SJSA1 (cell line): ENCODE measurements around the gene RNF133. TPM values are rescaled to one million over a fixed set of nuclear protein-coding genes. Genes with fewer than 3 reads are reported as not detected.
"Not testable (repeated sequence)": the region's sequence is repeated elsewhere in the genome, so short reads cannot be mapped to it uniquely, and the experiment has no call there.

Experiments
- DNase-seq, 2 experiments: peaks; one replicate each; pipeline ENCODE4 v3.0.0-alpha.2; 2015 to 2020; ENCODE audit warnings: low spot score in 2 of 2, low read depth in 1 of 2
- H3K27ac ChIP-seq: fragments of 250-450 bp; sonication (Bioruptor Pico); 2 replicates; pipeline ENCODE4 v1.5.1; 2020; ENCODE audit warnings: mild to moderate bottlenecking, moderate library complexity
- H3K27me3 ChIP-seq: fragments of 250-450 bp; sonication (Bioruptor Pico); replicated peaks from 2 replicates; pipeline ENCODE4 v1.5.1; 2020; ENCODE audit warnings: mild to moderate bottlenecking, moderate library complexity
- H3K36me3 ChIP-seq: fragments of 250-450 bp; sonication (Bioruptor Pico); 2 replicates; pipeline ENCODE4 v1.5.1; 2020; ENCODE audit warnings: mild to moderate bottlenecking
- H3K4me1 ChIP-seq: fragments of 250-450 bp; sonication (Bioruptor Pico); replicated peaks from 2 replicates; pipeline ENCODE4 v1.6.1; 2021; ENCODE audit warnings: mild to moderate bottlenecking
- H3K4me3 ChIP-seq: fragments of 250-450 bp; sonication (Bioruptor Pico); 2 replicates; pipeline ENCODE4 v1.5.1; 2020; ENCODE audit warnings: mild to moderate bottlenecking
- H3K9me3 ChIP-seq: fragments of 250-450 bp; sonication (Bioruptor Pico); replicated peaks from 2 replicates; pipeline ENCODE4 v1.5.1; 2020; ENCODE audit warnings: mild to moderate bottlenecking
- total RNA-seq: library from RNA; depleted of rRNA; stranded (reverse); fragments of >200 nt; shearing (Covaris generic); gene quantifications from 2 replicates; pipeline ENCODE4 v1.2.3, GENCODE V29; 2014

The RNF133 gene
- total RNA-seq, 1 experiment from 2014 or later = 0.63 TPM

DNA sequence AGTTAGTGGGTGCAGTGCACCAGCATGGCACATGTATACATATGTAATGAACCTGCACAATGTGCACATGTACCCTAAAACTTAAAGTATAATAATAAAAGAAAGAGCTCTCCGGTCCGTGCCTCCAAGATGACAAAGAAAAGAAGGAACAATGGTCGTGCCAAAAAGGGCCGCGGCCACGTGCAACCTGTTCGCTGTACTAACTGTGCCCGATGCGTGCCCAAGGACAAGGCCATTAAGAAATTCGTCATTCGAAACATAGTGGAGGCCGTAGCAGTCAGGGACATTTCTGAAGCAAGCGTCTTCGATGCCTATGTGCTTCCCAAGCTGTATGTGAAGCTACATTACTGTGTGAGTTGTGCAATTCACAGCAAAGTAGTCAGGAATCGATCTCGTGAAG, 17.7 kb downstream of the RNF133 start:
- H3K36me3 ChIP-seq, H3K27me3 ChIP-seq, H3K4me3 ChIP-seq, H3K27ac ChIP-seq, H3K9me3 ChIP-seq, DNase-seq, H3K4me1 ChIP-seq: not testable (repeated sequence)

DNA sequence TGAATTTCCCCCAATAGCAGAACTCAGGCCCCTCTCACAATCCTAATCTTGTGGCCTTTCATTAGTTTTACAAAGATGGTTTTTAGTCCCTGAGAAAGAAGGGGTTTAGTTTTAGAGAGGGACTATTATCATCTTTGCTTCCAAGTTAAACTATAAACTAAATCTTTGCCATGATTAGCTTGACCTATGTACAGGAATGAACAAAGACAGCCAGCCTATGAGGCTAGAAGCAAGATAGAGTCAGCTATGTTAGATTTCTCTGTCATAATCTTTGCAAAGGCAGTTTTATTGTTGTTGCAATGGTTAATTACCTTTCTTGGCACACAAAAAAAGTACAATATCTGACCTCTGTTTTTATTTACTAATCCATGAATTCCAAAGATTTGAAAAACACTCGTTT, 19.1 kb downstream of the RNF133 start:
- Histone ChIP-seq H3K27ac (no peak overlapping the region), H3K4me3 (no peak overlapping the region), H3K36me3 (no peaks in the 10 kb centered on the region)

DNA sequence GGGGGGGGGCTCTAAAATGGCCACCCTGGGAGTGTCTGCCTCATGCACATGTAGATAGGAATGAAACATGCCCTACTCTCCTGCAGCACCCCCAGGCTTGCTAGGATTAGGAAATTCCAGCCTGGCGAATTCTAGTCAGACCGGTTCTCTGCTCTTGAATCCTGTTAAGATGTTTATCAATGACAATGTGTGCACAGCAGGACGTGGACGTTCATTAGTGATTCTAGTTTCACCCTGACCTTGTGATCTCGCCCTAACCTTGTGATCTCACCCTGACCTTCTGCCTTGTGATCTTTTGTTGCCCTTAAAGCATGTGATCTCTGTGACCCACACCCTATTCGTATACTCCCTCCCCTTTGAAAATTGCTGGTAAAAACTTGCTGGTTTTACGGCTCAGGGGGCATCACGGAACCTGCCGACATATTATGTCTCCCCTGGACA, 19.6 kb downstream of the RNF133 start:
- H3K9me3 ChIP-seq, H3K4me1 ChIP-seq, H3K4me3 ChIP-seq, H3K27ac ChIP-seq, H3K36me3 ChIP-seq, DNase-seq, H3K27me3 ChIP-seq: not testable (repeated sequence)

More for the DNA sequence above, 19.1 kb downstream of the RNF133 start:
- H3K9me3 ChIP-seq = no peaks in the 10 kb centered on the region
- no peaks in the 10 kb centered on the region for H3K4me1 ChIP-seq
- H3K27me3 ChIP-seq = no peaks in the 10 kb centered on the region
- no peak for DNase-seq

DNA sequence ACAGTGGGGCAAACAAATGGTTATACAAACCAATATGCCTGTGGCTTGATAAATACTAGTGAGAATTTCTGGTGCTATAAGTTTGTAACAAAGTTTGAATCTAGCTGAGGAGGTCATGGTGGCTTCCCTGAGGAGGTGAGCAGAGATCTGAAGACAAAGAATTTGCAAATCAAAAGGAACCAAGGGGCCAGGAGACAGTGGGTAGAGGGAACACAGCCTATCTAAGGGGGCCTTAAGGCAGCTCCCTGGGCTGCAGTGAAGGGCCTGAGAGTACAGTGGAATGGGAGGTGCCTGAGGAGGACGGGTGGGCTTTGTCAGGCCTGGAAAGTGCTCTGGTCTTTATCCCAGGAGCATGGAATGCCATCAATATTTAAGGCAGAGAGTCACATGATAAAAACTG, 21.8 kb downstream of the RNF133 start:
- H3K9me3 ChIP-seq = no peaks in the 10 kb centered on the region
- no peak overlapping the region for H3K27ac ChIP-seq
- H3K27me3 ChIP-seq = no peaks in the 10 kb centered on the region
- no peak for DNase-seq
- no peaks in the 10 kb centered on the region for H3K36me3 ChIP-seq
- H3K4me3 ChIP-seq = no peak overlapping the region
- H3K4me1 ChIP-seq = no peaks in the 10 kb centered on the region

DNA sequence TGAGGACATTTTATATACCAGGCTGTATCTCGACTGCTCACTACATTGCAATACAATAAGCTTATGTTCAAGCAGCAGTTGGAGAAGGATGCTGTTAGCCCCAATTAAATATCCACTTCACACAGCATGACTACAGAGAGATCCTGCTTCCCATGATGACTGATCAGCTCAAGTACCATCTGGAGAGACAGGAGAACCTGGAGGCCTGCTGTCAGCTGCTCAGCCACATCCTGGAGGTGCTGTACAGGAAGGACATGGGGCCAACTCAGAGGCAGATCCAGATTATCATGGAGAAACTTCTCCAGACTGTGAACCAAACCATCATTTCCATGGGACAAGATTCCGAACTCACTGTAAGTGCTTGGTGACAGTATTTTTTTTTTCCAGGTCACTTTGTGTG, 22.5 kb downstream of the RNF133 start:
- no peaks in the 10 kb centered on the region for H3K27me3 ChIP-seq
- no peaks in the 10 kb centered on the region for H3K9me3 ChIP-seq
- no peak overlapping the region for H3K27ac ChIP-seq
- H3K36me3 ChIP-seq = no peaks in the 10 kb centered on the region
- H3K4me3 ChIP-seq = no peak overlapping the region
- H3K4me1 ChIP-seq = no peaks in the 10 kb centered on the region
- DNase-seq = no peak

DNA sequence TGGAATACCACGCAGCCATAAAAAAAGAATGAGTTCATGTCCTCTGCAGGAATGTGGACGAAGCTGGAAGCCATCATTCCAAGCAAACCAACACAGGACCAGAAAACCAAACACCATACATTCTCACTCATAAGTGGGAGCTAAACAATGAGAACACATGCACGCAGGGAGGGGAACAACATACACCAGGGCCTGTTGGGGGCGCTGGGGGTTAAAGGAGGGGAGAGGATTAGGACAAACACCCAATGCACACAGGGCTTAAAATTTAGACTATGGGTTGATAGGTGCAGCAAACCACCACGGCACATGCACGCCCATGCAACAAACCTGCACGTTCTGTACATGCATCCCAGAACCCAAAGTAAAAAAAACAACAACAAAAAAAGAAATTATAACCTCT, 23.3 kb downstream of the RNF133 start:
- Histone ChIP-seq H3K36me3 (no peaks in the 10 kb centered on the region), H3K4me3 (no peak overlapping the region), H3K27me3 (no peaks in the 10 kb centered on the region), H3K4me1 (no peaks in the 10 kb centered on the region), H3K27ac (no peak overlapping the region), H3K9me3 (no peaks in the 10 kb centered on the region)
- no peak for DNase-seq

DNA sequence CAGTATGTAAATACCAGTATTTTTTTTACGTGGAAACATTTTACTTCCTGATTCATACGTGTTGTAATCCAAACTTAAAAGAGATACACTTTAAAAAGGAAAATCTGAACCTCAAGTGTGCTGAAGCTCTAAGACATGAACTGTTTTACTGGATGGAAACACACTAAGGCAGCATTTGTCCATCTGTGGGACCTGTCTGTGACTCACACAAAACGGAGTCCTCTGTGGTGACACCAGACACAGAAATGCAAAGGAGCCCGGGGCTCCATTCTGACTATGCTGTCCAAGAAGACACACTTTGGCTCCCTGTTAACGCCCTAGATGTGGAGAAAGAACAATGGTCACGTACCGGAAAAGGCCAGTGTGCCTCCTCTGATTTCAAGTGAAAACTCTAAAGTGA, 23.9 kb downstream of the RNF133 start:
- H3K27ac ChIP-seq = no peak overlapping the region
- no peaks in the 10 kb centered on the region for H3K36me3 ChIP-seq
- H3K27me3 ChIP-seq = no peaks in the 10 kb centered on the region
- no peak for DNase-seq
- H3K9me3 ChIP-seq = no peaks in the 10 kb centered on the region
- no peaks in the 10 kb centered on the region for H3K4me1 ChIP-seq
- no peak overlapping the region for H3K4me3 ChIP-seq

DNA sequence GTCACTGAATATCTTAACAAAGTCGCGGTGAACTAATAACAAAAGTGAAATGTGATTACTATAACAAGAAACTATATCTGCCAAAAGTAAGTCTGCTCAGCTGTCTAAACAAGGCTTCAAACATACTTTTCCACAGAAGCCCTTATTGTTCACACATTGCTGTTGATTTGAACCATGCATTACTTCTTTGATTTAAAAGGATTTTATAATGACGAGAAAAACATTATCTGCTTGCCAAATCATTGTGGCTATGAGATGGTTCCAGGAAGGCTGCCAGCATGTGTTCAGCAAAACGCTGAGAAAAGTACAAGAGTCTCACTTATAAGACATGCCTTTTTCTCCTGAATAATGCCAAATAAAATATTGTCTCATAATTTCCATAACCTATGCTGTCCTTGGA, 24.4 kb downstream of the RNF133 start:
- no peak for DNase-seq
- H3K4me1 ChIP-seq = no peaks in the 10 kb centered on the region
- no peaks in the 10 kb centered on the region for H3K36me3 ChIP-seq
- H3K9me3 ChIP-seq = no peaks in the 10 kb centered on the region
- H3K27me3 ChIP-seq = no peaks in the 10 kb centered on the region
- H3K4me3 ChIP-seq = no peak overlapping the region
- H3K27ac ChIP-seq = no peak overlapping the region

DNA sequence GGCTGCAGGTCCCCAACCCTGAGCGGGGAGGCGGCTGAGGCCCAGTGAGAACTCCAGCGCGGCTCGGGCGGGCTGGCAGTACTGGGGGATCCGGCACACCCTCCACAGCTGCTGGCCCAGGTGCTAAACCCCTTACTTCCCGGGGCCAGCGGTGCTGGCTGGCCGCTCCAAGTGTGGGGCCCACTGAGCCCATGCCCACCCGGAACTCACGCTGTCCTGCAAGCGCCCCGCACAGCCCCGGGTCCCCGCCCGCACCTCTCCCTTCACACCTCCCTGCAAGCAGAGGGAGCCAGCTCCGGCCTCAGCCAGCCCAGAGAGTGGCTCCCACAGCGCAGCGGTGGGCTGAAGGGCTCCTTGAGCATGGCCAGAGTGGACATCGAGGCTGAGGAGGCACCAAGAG, 25.0 kb downstream of the RNF133 start:
- Histone ChIP-seq H3K9me3 (no peaks in the 10 kb centered on the region), H3K4me1 (no peaks in the 10 kb centered on the region), H3K27me3 (no peaks in the 10 kb centered on the region), H3K36me3 (no peaks in the 10 kb centered on the region), H3K27ac (no peak overlapping the region), H3K4me3 (no peak overlapping the region)
- no peak for DNase-seq

DNA sequence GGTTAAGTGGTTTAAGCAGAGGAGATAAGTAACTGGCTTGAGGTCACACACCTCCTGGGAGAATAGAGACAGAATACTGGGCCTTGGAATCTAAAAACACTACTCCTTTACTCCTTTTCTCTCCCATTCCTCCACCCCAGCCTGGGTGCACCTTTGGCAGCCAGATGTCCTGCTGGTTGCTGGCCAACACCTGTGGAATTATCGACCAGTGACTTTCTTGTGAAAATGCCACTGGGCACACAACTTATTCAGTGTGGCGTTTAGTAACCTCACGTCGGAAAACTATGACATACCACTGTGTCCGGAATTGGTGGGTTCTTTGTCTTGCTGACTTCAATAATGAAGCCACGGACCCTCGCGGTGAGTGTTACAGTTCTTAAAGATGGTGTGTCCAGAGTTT, 26.4 kb downstream of the RNF133 start:
- Histone ChIP-seq H3K27me3 (no peaks in the 10 kb centered on the region), H3K9me3 (no peaks in the 10 kb centered on the region), H3K4me1 (no peaks in the 10 kb centered on the region), H3K4me3 (no peak overlapping the region), H3K36me3 (no peaks in the 10 kb centered on the region), H3K27ac (no peak overlapping the region)
- DNase-seq = no peak

DNA sequence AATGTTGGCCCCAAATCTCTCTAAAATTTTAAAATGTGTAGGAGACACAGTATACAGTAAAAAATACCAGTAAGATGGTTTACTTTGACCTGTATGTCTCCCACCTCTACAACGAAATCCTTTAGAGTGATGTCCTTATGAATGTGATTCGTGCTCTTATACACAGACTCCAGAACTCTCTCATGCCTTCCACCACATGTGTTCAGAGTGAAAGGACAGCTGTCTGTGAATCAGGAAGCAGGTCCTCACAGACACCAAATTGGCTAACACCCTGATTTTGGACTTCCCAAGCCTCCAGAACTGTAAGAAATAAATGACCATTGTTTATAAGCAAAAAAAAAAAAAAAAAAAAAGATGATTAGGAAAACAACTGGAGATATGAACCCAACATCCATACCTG, 35.2 kb downstream of the RNF133 start:
- DNase-seq = no peak

DNA sequence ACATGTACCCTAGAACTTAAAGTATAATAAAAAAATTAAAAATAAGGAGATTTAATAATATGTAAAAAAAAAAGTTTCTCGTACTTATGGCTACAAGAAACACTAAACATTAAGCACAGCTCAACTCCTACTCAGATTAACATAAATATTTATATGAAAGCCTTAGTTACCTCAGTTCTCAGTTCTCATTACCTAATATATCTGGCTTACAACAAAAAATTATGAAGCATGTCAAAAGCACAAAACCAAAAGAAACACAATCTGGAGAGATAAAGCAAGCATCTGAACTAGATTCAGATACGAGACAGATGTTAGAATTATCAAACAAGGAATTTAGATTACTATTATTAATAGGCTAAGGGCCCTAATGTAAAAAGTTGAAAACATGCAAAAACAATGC, 40.1 kb downstream of the RNF133 start:
- Histone ChIP-seq H3K4me1 (no peaks in the 10 kb centered on the region), H3K4me3 (no peak overlapping the region), H3K27me3 (no peaks in the 10 kb centered on the region), H3K27ac (no peak overlapping the region), H3K9me3 (no peaks in the 10 kb centered on the region; the same call in 1 of the 2 replicates), H3K36me3 (no peaks in the 10 kb centered on the region)
- no peak for DNase-seq

More for the DNA sequence above, 35.2 kb downstream of the RNF133 start:
- H3K36me3 ChIP-seq = no peaks in the 10 kb centered on the region
- H3K27ac ChIP-seq = no peak overlapping the region
- no peaks in the 10 kb centered on the region for H3K9me3 ChIP-seq
- no peak overlapping the region for H3K4me3 ChIP-seq
- no peaks in the 10 kb centered on the region for H3K27me3 ChIP-seq
- H3K4me1 ChIP-seq = no peaks in the 10 kb centered on the region

DNA sequence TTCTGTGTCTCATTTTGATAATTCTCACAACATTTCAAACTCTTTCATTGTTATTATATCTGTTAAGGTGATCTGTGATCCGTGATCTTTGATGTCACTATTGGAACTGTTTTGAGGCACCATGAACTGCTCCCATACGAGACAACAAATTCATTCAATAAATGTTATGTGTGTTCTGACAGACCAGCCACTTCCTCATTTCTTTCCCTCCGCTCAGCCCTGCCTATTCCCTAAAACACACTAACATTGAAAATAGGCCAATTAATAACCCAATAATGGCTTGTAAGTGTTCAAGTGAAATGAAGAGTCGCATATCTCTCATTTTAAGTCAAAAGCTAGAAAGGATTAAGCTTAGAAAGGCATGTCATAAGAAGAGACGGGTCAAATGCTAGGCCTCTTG, 45.2 kb downstream of the RNF133 start:
- Histone ChIP-seq H3K36me3 (no peaks in the 10 kb centered on the region), H3K4me3 (no peak overlapping the region), H3K27me3 (no peaks in the 10 kb centered on the region), H3K4me1 (no peaks in the 10 kb centered on the region), H3K9me3 (no peaks in the 10 kb centered on the region; the same call in 1 of the 2 replicates), H3K27ac (no peak overlapping the region)
- DNase-seq = no peak

DNA sequence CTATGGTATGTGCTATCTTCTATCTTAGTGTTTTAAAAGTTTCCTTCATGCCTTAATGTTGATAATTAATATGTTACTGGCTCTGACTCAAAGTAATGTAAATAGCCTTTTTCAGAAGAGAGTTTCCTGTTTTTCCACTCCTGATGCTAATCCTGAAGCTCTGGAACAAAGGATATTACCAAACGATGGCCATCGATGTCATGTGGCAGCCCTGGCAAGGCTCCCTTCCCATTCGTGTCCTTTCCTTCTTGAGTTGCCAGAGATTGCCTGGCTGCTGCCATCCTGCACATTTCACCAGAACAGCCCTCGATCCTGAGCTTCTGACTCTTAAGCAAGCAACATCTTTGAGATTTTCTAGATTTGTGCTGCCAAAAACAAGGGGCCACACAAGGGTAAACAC, 46.0 kb downstream of the RNF133 start:
- H3K4me1 ChIP-seq = no peaks in the 10 kb centered on the region
- DNase-seq = no peak
- H3K4me3 ChIP-seq = no peak overlapping the region
- no peak overlapping the region for H3K27ac ChIP-seq
- H3K27me3 ChIP-seq = no peaks in the 10 kb centered on the region; the same call in 1 of the 2 replicates
- H3K36me3 ChIP-seq = no peaks in the 10 kb centered on the region
- H3K9me3 ChIP-seq = no peaks in the 10 kb centered on the region; the same call in 1 of the 2 replicates

DNA sequence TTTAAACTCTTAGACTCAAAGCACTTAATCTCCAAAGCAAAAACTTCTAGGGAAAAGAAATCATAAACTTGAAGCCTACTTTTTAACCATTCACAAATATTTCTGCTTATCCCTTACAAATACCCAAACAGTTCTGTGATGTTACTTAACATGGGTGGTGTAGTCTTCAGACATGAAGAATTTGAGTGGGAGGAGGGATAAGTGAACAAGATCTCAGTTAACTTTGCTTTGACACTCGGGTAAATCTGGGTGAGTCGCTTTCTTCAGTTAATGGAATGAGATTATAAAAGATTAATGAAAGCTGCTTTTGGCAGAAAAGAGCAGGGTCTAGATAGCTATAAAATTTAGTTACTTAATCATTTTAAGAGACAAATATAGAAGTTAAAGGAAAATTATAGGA, 47.5 kb downstream of the RNF133 start:
- Histone ChIP-seq H3K27ac (no peak overlapping the region), H3K4me3 (no peak overlapping the region), H3K27me3 (no peaks in the 10 kb centered on the region; the same call in 1 of the 2 replicates), H3K36me3 (no peaks in the 10 kb centered on the region), H3K9me3 (no peaks in the 10 kb centered on the region; the same call in 1 of the 2 replicates), H3K4me1 (no peaks in the 10 kb centered on the region)
- no peak for DNase-seq
